HEK293 (cell line): ENCODE results near the gene OCA2.
"Not testable (repeated sequence)": the region's sequence is repeated elsewhere in the genome, so short reads cannot be mapped to it uniquely, and the experiment has no call there.

ENCODE experiments used
- BCL11A ChIP-seq: fragments of 450-650 bp; formaldehyde crosslinking; IDR thresholded peaks from 2 replicates; pipeline ENCODE4 v1.5.1; 2016; ENCODE audit warnings: low read depth, missing biosample characterization, missing genetic modification characterization
- CTCF ChIP-seq: fragments of 450-650 bp; formaldehyde crosslinking; IDR thresholded peaks from 2 replicates; pipeline ENCODE4 v1.5.1; 2016; ENCODE audit warnings: missing biosample characterization, missing genetic modification characterization
- PBX3 ChIP-seq: sonication (generic); formaldehyde crosslinking; IDR thresholded peaks from 2 replicates; pipeline ENCODE4 v1.8.1; 2022; ENCODE audit warnings: mild to moderate bottlenecking, moderate library complexity, missing genetic modification reagents
- SP2 ChIP-seq: fragments of 450-650 bp; formaldehyde crosslinking; IDR thresholded peaks from 2 replicates; pipeline ENCODE4 v1.5.1; 2016; ENCODE audit warnings: missing biosample characterization, missing genetic modification characterization
- ZNF280D ChIP-seq: fragments of 450-650 bp; formaldehyde crosslinking; IDR thresholded peaks from 2 replicates; pipeline ENCODE4 v1.5.1; 2016; ENCODE audit warnings: missing biosample characterization, missing genetic modification characterization
- ZNF324 ChIP-seq: fragments of 450-650 bp; formaldehyde crosslinking; IDR thresholded peaks from 2 replicates; pipeline ENCODE4 v1.5.1; 2016; ENCODE audit warnings: missing biosample characterization, missing genetic modification characterization
- ZNF530 ChIP-seq: fragments of 450-650 bp; formaldehyde crosslinking; IDR thresholded peaks from 2 replicates; pipeline ENCODE4 v1.5.1; 2016; ENCODE audit warnings: low read depth, missing biosample characterization, missing genetic modification characterization
- ZNF707 ChIP-seq: fragments of 450-650 bp; formaldehyde crosslinking; IDR thresholded peaks from 2 replicates; pipeline ENCODE4 v1.5.1; 2016; ENCODE audit warnings: missing biosample characterization, missing genetic modification characterization

- not testable (repeated sequence) for TF ChIP-seq ZNF324 (tag by site-specific recombination); ZNF530 (tag by site-specific recombination); ZNF707; CTCF (tag by site-specific recombination); ZNF280D; PBX3 (CRISPR knock-in tag); SP2 (tag by site-specific recombination); BCL11A (tag by site-specific recombination)
Measured at GRCh38 chr15:28145419-28145818, 46.3 kb upstream of the OCA2 start.
